Psoas muscle (tissue), 8 donors: ENCODE measurements around the gene NELFA. TPM values are rescaled to one million over a fixed set of nuclear protein-coding genes. Genes with fewer than 3 reads are reported as not detected.

ENCODE experiments used
- ATAC-seq, 4 donors: fragments of 200-7000 bp; cut with Tn5 transposase; one replicate each; pipeline ENCODE4 v1.9.1; 2020; ENCODE audit warnings: moderate library complexity in 3 of 4, mild to moderate bottlenecking in 2 of 4
- DNase-seq, 2 donors: peaks; one replicate each; pipeline ENCODE4 v3.0.0-alpha.2; 2020
- H3K27ac ChIP-seq: fragments of 200-600 bp; one replicate; pipeline ENCODE4 v1.8.0; 2022
- H3K27me3 ChIP-seq, 3 donors: fragments of 200-600 bp in 1 of 3; one replicate each; pipeline versions ENCODE4 v1.6.1 to v1.8.0; 2013 to 2022; ENCODE audit warnings: low read length in 2 of 3, mild to moderate bottlenecking in 2 of 3, moderate library complexity in 1 of 3; ENCODE audit not compliant: insufficient read depth in 3 of 3
- H3K36me3 ChIP-seq, 2 donors: fragments of 200-600 bp in 1 of 2; one replicate each; pipeline versions ENCODE4 v1.6.1 to v1.8.0; 2013 to 2022; ENCODE audit warnings: low read depth in 1 of 2, mild to moderate bottlenecking in 1 of 2, moderate library complexity in 1 of 2; ENCODE audit not compliant: insufficient read depth in 1 of 2
- H3K4me1 ChIP-seq: fragments of 200-600 bp; one replicate; pipeline ENCODE4 v1.8.0; 2022
- H3K4me3 ChIP-seq: fragments of 200-600 bp; one replicate; pipeline ENCODE4 v1.8.0; 2022; ENCODE audit warnings: mild to moderate bottlenecking
- H3K9me3 ChIP-seq: fragments of 200-600 bp; one replicate; pipeline ENCODE4 v1.8.0; 2022
- WGBS, 3 donors: extraction: QIAGEN DNeasy Blood & Tissue Kit; methylation state at CpG; one replicate each; pipeline versions ENCODE4 v1.1.6 to v1.1.7; 2013; 5-methylcytosine and 5-hydroxymethylcytosine counted together
- intact Hi-C, 2 donors: fragments of 100-400 bp; cut with DNase I; formaldehyde crosslinking; loops; one replicate each; pipeline versions ENCODE4 v1.11.0 to v1.14.2; 2022
- polyA plus RNA-seq, 3 donors: library from polyadenylated mRNA; stranded (reverse); fragments of 200-250 nt; gene quantifications; one replicate each; pipeline ENCODE4 v1.2.3, GENCODE V29; 2013
- total RNA-seq, 4 donors: library from RNA; stranded (reverse); fragmentation: NEBNext Ultra II Directional in 2 of 4; extraction: Animal tissue kit (Norgen Biotek cat#: 25700) in 2 of 4; gene quantifications; one replicate each; pipeline versions ENCODE4 v1.2.1 to v1.2.4, GENCODE V29; 2021 to 2023
- TF ChIP-seq, protein P1 (sequence below): fragments of 200-600 bp; IDR thresholded peaks from one replicate; pipeline ENCODE4 v1.8.0; 2022; ENCODE audit warnings: antibody characterized with exemption
- donor health status: healthy with polysubstance abuse.
- donor health status: DM: no; HTN: no; CAD: no; lungs with moderate emphysema.
- donor health status: Bipolar disorder and iron deficiency.
- donor health status: healthy.
- donor health status: DM: yes; HTN: yes; CAD: no.
- donor health status: DM: no; HTN: no; CAD: no.
- donor health status: DM: no; HTN: no; CAD: no.
- donor health status: DM: yes; HTN: yes; CAD: no.

The NELFA gene
- total and polyA plus RNA-seq, 7 donors: 11.4 to 20.2 (median 13.2) TPM

DNA sequence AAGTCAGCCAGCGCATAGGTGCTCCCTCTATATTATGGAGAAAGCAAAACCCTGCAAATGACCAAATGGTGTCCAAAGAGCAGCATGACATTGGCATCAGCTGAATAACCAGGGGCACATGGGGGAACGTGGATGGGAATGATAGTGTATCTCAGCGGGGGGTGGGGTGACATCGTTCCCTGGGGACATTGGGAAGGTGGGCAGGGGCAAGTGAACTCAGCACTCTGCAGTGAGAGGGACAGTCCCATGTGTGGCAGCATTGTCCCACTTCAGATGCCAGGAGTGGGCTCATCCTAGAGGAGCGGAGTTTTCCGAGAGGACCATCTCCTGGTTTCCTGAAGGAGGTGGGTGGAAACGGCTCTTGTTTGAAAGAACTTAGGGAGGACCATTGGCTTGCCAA, 64.8 kb downstream of the NELFA start:
- Histone ChIP-seq H3K9me3 (no peaks in the 10 kb centered on the region), H3K4me1 (peaks cover 7% of the 10 kb centered on the region), H3K27me3 (no peaks in the 10 kb centered on the region), H3K36me3 (peaks cover 2 to 18% of the 10 kb centered on the region in 2 donors), H3K27ac (no peak overlapping the region), H3K4me3 (no peak overlapping the region)
- no peak for ATAC-seq
- no peak for DNase-seq
- TF ChIP-seq, protein P1, sequence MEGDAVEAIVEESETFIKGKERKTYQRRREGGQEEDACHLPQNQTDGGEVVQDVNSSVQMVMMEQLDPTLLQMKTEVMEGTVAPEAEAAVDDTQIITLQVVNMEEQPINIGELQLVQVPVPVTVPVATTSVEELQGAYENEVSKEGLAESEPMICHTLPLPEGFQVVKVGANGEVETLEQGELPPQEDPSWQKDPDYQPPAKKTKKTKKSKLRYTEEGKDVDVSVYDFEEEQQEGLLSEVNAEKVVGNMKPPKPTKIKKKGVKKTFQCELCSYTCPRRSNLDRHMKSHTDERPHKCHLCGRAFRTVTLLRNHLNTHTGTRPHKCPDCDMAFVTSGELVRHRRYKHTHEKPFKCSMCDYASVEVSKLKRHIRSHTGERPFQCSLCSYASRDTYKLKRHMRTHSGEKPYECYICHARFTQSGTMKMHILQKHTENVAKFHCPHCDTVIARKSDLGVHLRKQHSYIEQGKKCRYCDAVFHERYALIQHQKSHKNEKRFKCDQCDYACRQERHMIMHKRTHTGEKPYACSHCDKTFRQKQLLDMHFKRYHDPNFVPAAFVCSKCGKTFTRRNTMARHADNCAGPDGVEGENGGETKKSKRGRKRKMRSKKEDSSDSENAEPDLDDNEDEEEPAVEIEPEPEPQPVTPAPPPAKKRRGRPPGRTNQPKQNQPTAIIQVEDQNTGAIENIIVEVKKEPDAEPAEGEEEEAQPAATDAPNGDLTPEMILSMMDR: no peak
- intact Hi-C loops: no loop called here
- WGBS, 3 donors: 97 to 98% (median 98%) methylated on average over 7 of the region's 7 CpGs

DNA sequence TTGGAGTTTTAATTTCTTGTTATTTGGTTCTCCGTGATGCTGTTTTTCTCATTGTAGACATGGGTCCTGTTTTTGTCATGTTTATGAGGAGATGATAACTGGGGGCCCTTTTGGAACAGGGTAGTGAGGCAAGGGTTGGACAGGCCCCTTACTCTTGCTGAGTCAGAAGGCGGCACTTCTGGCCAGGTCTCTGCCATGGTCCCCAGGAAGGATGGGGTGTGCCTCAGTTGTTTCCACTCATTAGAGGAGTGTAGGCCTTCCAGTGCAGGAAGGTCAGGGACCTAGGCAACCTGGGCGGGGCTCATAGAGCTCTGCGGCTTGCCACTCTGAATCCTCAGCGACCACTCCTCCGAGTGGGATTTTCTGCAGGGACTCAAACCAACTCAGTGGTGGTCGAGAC, 68.2 kb downstream of the NELFA start:
- Histone ChIP-seq H3K36me3 (peaks cover 2 to 34% of the 10 kb centered on the region in 2 donors), H3K27me3 (no peaks in the 10 kb centered on the region), H3K27ac (no peak overlapping the region), H3K9me3 (no peaks in the 10 kb centered on the region), H3K4me3 (no peak overlapping the region), H3K4me1 (peaks cover 7% of the 10 kb centered on the region)
- ATAC-seq (peak in 2 of 4 donors; percentile 10 to 56), DNase-seq (no peak)
- intact Hi-C loops: no loop called here
- TF ChIP-seq, protein P1: no peak
- WGBS, 3 donors: 91% methylated on average over 7 of the region's 7 CpGs

DNA sequence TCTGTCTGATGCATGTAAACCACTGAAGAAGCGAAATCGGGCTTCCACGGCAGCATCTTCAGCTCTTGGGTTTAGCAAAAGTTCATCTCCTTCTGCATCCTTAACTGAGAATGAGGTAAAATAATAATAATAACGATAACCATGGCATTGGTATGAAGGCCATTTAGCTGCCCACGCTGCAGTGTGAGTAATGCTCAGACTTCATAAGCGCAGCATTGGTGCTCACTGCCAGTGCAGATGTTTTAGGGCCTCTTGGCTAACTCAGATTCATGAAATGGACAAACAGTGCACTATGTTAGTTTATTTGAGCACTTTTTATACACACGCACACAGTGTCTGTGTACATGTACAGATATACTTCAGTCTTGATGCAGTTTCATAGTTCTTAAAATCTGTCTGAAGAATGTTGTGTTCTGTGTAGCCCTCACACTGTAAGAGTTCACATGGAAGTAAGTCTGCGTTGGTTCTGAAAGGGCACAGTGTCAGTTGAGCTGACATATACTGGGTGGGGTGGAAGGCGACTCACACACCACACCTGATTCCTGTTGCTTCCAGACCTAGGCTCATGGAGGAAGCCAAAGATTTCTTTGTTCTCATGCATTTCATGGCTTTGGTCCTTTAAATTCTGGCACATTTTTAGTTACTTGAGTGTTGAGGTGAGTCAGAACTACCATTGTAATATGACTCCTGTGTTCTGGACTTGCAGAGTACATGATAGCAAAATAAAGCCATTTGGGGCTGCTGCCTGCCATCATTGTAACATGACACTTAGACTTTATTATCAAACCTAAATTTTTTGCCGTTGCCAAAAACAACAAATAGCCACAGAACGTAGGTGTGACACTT, 68.9 kb downstream of the NELFA start:
- H3K9me3 ChIP-seq: no peaks in the 10 kb centered on the region
- no peak overlapping the region for H3K4me3 ChIP-seq
- WGBS, 3 donors: 72 to 80% (median 73%) methylated on average over 11 of the region's 11 CpGs
- intact Hi-C loops: no loop called here
- peaks cover 5 to 40% of the 10 kb centered on the region in 2 donors for H3K36me3 ChIP-seq
- DNase-seq (no peak), ATAC-seq (peak; percentile 36 to 91 (median 69))
- H3K27ac ChIP-seq: no peak overlapping the region
- TF ChIP-seq, protein P1: no peak
- H3K27me3 ChIP-seq: no peaks in the 10 kb centered on the region
- peaks cover 7% of the 10 kb centered on the region for H3K4me1 ChIP-seq

DNA sequence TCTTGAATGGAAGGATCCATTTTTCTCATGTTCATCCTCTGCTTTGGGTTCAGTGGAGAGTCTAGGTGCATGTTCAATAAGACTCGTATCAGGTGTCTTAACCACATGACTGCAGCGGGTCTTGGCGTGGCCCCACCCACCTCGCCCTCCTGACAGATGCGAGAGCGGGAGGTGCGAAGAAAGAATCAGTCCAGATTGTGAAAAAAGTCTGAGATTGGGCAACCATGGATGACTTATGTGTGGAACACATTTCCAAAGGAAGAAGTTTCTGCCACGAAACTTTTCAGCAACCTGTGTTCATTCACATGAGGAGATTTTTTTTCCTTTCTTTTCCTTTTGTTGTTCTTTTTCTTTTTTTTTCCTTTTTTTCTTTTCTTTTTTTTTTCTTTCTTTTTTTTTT, 70.7 kb downstream of the NELFA start:
- intact Hi-C loops: no loop called here
- no peaks in the 10 kb centered on the region for H3K9me3 ChIP-seq
- DNase-seq (no peak), ATAC-seq (no peak)
- H3K27ac ChIP-seq: no peak overlapping the region
- no peaks in the 10 kb centered on the region for H3K27me3 ChIP-seq
- TF ChIP-seq, protein P1: no peak
- peaks cover 7% of the 10 kb centered on the region for H3K4me1 ChIP-seq
- no peak overlapping the region for H3K4me3 ChIP-seq
- H3K36me3 ChIP-seq: peaks cover 3 to 44% of the 10 kb centered on the region in 2 donors
- WGBS, 3 donors: 96 to 98% (median 98%) methylated on average over 8 of the region's 8 CpGs
